CD4-positive, alpha-beta T cell treated with Interleukin-15 for 4 hours (primary cell): ENCODE measurements around the gene COL5A1.
"Not testable (repeated sequence)": the region's sequence is repeated elsewhere in the genome, so short reads cannot be mapped to it uniquely, and the experiment has no call there.

Source experiments
- DNase-seq: peaks from one replicate; pipeline ENCODE4 v3.0.0-alpha.2; 2020; ENCODE audit warnings: low spot score

The COL5A1 gene

GRCh38 chr9:134655586-134656333, 14.2 kb downstream of the COL5A1 start:
- no peak for DNase-seq

- DNase-seq: no peak
Measured at GRCh38 chr9:134656334-134657006, 14.9 kb downstream of the COL5A1 start.

- DNase-seq: no peak
Measured at GRCh38 chr9:134657666-134658377, 16.2 kb downstream of the COL5A1 start.

GRCh38 chr9:134658378-134658955, 16.9 kb downstream of the COL5A1 start:
- DNase-seq: no peak

- DNase-seq: no peak
Measured at GRCh38 chr9:134659688-134660131, 18.1 kb downstream of the COL5A1 start.

GRCh38 chr9:134660407-134660806, 18.8 kb downstream of the COL5A1 start:
- no peak for DNase-seq

GRCh38 chr9:134661299-134661698, 19.7 kb downstream of the COL5A1 start:
- no peak for DNase-seq

GRCh38 chr9:134661791-134662142, 20.2 kb downstream of the COL5A1 start:
- no peak for DNase-seq

- DNase-seq: no peak
Measured at GRCh38 chr9:134662143-134662876, 20.7 kb downstream of the COL5A1 start.

GRCh38 chr9:134663084-134663483, 21.5 kb downstream of the COL5A1 start:
- DNase-seq: no peak

GRCh38 chr9:134663753-134664415, 22.3 kb downstream of the COL5A1 start:
- no peak for DNase-seq

GRCh38 chr9:134664446-134664845, 22.8 kb downstream of the COL5A1 start:
- no peak for DNase-seq

GRCh38 chr9:134666208-134666607, 24.6 kb downstream of the COL5A1 start:
- no peak for DNase-seq

GRCh38 chr9:134666831-134667230, 25.2 kb downstream of the COL5A1 start:
- DNase-seq: no peak

- not testable (repeated sequence) for DNase-seq
Measured at GRCh38 chr9:134668977-134669376, 27.4 kb downstream of the COL5A1 start.

- no peak for DNase-seq
Measured at GRCh38 chr9:134669399-134669955, 27.9 kb downstream of the COL5A1 start.

GRCh38 chr9:134670042-134670525, 28.5 kb downstream of the COL5A1 start:
- no peak for DNase-seq

GRCh38 chr9:134670851-134671281, 29.3 kb downstream of the COL5A1 start:
- DNase-seq: no peak

- no peak for DNase-seq
Measured at GRCh38 chr9:134671341-134672113, 29.9 kb downstream of the COL5A1 start.

GRCh38 chr9:134676361-134676760, 34.8 kb downstream of the COL5A1 start:
- DNase-seq: no peak
